Esophagus mucosa (tissue), 1 donor: Measurements from ENCODE around the gene SETBP1. TPM values are rescaled to one million over a fixed set of nuclear protein-coding genes. Genes with fewer than 3 reads are reported as not detected.

Experiments used
- ATAC-seq: fragments of 200-7000 bp; cut with Tn5 transposase; one replicate; pipeline ENCODE4 v1.9.1; 2020
- total RNA-seq: library from RNA; stranded (reverse); gene quantifications from one replicate; pipeline ENCODE4 v1.2.4, GENCODE V29; 2023
- donor health status: DM: yes; HTN: yes; CAD: no.

Gene SETBP1
- total RNA-seq, 1 donor from 2014 or later: 8.5 TPM

DNA sequence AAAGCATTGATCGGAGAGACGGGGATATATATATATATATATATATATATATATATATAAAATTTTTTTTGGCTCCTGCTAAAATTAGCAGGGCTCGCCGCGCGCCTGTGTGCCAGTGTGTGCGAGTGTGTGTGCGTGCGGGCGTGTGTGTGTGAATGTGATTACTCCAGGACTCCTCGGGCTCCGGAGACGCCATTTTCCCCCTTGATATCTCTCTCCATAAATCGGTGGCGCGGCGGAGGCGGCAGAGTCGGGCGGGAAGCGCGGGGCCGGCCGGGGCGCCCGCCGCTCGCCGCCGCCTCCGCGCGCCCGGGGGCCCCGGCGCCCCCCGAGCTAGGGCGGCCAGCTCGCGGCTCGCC lies 795 bp upstream of the SETBP1 start:
- ATAC-seq: no peak

DNA sequence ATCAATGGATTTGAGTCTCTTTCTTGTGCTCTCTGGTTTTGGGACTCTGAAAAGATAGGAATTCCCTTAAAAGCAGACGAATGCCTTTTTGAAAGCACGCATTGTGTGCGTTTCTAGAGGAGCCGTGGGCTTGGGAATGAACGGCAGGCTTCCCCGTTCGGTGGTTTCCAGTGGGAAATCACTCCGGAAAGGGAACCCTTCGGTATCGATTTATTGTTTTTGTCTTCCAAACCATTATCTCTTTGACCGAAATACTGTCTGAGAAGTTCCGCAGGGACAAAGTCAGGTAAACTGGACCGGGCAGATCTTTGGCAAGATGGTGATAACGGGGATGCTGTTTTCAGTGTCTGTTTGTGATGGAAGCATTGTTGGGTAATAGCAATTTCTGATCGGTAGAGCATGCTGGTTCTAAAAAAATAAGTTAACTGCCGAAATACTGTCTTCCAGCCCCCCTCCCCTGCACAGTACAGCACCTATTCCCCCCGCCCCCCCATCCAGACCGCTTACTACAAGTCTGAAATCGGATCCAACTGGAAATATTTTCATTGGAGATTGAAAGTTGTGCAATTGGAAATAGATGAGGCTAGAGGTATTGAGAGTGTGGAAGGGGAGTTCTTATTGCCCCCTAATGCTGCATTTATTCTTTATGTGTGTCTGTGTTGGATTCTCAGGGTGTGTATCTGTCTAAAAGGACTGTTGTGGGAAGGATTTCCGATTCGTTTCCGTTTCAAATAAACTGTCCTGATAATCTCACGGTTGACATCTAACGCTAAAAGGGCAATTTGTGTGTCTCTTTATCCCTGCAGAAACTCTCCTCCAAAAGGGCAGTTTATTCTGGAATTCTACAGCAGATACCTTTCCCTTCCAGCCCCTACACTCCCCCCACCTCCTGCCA lies 635 bp downstream of the SETBP1 start:
- ATAC-seq: no peak

GRCh38 chr18:44682201-44682870 lies 1.6 kb downstream of the SETBP1 start:
- ATAC-seq: no peak

- ATAC-seq: no peak
Observed at GRCh38 chr18:44682871-44683221, 2.2 kb downstream of the SETBP1 start.

- ATAC-seq: no peak
Observed at GRCh38 chr18:44683556-44683955, 2.9 kb downstream of the SETBP1 start.

DNA sequence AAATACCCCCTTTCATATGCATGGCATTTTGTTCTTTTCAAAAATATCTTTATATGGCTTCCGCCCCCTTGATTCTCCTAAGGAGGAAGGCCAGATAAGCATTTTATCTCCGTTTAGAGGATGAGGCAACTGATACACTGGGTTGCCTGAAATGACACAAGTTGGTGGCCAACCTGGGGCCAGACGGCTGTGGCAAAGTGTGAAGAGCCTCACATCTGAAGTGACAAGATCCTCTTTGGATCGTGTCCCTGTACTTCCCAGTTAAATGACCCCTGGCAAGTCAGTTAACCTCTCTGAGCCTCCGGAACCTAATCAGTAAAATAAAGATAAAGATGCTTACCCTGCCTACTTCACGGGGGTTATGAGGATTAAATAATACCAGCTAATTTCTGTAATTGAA lies 4.6 kb downstream of the SETBP1 start:
- no peak for ATAC-seq

DNA sequence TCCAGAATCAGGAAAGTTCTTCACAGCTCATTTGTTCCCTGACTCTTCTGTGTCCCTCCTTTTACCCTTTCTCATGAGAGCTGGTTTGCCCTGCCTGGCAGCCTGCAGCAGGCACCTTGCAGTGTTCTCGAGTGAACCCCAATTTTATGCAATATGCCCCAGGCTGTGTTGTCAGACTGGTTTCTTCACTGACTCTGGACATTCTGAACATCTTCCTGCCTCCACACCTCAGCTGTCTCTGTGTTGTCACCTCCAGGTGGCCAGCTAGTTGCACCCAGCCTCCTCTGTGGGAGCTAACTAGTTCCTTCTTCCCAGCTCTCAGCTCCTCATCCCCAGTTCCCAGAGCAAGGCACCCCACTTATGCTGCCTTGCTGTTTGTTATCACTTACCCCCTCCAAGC lies 5.5 kb downstream of the SETBP1 start:
- ATAC-seq: peak; percentile 92

DNA sequence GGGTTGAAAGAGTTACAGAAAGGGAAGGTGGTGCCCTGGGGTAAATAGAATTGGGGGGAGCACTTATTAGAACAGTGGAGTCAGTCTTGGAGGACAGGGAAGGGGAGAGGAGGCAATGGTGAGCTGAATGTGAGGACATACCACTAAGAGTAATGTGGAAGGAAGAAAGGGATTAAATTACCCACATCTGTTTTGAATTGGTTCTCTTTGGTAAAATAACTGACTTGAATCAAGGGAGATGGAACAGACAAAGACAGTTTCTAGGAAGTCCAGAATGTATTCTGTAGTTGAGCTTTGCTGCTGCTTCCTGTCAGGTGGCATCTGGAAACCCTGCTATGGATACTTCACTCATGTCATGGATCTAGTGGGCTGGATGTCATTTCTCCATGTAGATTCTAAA lies 6.7 kb downstream of the SETBP1 start:
- no peak for ATAC-seq

DNA sequence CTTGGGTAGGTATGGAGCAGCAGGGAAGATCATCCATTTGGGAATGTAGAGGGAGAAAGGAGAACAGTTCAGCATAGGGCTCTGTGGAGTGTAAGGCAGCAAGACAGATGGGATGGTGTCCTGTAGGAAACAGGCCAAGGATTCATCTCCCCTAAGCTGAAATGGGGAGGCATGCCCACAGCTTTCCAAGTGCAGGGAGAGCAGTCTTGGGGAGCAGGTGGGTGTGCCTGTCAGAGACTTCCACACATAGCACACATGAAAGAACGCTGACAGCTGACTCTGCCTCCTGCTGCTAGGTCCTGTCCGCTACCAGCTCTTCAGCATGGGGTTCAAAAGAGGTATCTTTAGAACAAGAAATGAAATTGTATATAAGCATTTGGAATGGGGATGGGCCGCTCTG lies 9.0 kb downstream of the SETBP1 start:
- ATAC-seq: no peak

DNA sequence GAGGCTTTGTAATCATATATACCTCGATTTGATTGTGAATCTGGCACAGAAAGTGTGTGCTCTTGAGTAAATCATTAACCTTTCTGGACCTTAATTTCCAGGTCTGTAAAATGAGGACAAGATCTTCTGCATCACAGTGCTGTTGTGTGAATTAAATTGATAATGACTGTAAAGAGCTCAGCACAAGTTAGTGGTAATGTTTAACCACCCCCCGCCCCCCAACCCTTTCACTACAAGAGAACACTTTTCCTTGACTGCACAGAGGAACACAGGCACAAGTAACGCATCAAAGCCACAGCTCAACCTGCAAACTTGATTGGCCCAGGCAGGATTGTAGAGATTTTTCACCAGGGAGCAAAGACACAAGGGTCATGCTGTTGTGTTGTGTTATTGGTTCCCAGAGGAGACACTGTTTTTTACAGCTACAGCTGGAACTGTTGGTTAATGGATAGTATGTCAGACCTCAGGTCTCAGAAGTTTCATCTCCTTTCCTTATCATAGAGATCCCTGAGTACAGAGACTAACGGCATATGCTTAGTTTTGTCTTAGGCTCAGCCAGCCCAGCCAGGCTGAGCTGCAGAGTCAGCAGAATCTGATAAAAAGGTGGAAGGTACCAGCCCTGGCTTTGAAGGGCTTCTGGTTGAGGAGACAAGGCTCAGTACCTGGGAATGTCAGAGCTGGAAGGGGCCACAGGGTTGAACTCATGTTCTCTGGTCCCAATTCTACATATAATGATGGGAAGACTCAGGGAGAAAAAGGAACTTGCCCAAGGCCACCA lies 10.6 kb downstream of the SETBP1 start:
- no peak for ATAC-seq

- peak; percentile 84 for ATAC-seq
Observed at GRCh38 chr18:44693030-44693784, 12.5 kb downstream of the SETBP1 start.

DNA sequence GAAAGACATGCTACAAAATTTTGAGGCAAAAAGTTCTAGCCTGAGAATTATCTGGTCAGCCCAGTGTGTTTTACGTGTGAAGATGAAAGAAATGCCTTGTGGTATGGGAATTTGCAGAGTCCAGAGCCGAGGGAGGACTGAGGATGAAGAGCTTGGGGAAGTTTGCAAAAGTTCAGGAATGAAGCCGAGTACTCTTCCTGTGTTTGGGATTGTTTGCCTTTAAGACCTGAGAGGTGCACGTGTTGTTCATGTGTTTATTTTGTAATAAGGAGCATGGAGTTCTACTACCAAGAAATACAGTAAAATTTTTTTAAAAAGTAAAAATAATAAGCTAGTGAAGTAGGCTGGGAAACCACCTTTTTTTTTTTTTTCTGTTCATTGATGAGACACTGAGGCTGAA lies 14.8 kb downstream of the SETBP1 start:
- no peak for ATAC-seq

DNA sequence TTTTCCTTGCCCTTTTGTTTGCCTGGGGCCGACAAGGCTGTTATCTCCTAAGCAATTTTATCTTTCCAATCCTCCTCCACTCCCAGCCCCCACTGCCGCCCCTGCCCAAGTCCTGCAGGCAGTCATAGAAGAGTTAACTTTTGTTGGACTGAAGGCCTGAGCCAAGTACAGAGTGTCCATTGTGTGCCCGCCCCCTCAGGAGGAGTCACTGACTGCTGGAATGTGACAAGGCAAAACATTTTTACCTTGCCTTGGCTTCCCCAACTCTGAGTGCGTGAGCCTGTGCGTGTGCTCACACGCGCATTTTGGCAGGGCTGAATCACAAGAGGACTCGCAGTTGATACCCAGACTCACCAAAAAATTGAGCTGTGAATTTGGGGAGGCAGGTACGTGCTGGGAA lies 16.2 kb downstream of the SETBP1 start:
- peak; percentile 62 for ATAC-seq

- ATAC-seq: no peak
Observed at GRCh38 chr18:44697315-44697714, 16.6 kb downstream of the SETBP1 start.

DNA sequence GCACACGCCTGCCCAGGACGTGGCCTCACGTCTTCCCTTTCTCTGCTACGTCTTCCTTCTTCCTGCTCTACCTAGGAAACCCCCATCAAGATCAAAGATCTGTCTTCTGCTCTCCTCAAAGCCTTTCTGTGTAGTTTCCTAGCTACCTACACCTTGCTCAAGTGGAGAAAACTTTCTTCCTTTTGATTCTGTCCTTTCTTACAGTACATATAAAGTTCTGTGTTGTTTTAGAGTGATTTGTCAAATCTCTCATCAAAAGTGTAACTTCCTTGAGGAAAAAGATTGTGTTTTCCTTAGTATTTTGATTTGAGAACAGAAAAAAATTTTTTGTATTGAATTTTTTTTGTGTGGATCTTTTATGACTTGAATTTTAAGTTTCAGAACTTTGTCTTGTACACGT lies 17.8 kb downstream of the SETBP1 start:
- ATAC-seq: no peak

DNA sequence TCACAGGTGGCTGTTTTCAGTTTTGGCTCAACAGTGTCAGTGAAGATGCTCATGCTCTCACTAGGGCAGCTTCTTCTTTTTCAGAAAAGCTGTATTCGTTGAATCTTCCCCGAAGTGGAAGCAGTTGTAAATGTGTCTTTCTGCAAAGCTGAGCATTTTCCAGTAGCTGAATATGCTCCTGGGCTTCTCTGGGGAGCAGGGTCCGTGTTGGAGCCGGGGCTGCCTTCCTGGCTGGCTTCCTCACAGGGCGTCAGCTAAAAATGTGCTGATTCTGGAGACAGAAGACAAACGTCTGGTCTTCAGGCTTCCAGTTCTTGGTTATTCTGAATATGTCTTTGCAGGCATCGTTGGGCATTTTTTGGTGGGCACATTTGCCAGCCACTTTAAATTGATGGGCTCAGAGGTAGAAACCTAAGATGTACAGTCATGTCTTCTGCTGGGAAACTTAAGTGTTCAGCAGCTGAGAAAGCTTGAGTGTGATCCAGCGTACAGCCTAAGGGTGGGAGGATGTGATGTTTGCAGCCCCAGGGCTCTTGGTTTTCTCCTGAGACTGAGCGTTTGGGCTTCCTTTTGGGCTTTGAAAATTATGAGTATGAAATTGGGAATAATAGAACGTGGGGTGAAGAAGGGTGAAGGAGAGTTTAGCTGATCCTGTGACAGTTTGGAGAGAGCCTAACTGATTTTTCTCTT lies 19.0 kb downstream of the SETBP1 start:
- ATAC-seq: no peak

- no peak for ATAC-seq
Observed at GRCh38 chr18:44700652-44701051, 20.0 kb downstream of the SETBP1 start.

- ATAC-seq: no peak
Observed at GRCh38 chr18:44701227-44701626, 20.5 kb downstream of the SETBP1 start.

- no peak for ATAC-seq
Observed at GRCh38 chr18:44702594-44702993, 21.9 kb downstream of the SETBP1 start.

- ATAC-seq: no peak
Observed at GRCh38 chr18:44704135-44704789, 23.6 kb downstream of the SETBP1 start.

- ATAC-seq: no peak
Observed at GRCh38 chr18:44705075-44705675, 24.5 kb downstream of the SETBP1 start.
